GM12891 (cell line): ENCODE results near the gene STRIP2.

Experiments used
- DNase-seq: peaks from one replicate; pipeline ENCODE4 v3.0.0; 2011; ENCODE audit warnings: low spot score; ENCODE audit not compliant: insufficient read length
- FAIRE-seq: peaks from 2 replicates; lab custom pipeline; 2011; peaks lifted over from hg19 to GRCh38; lab: Jason Lieb, UNC
- POLR2A ChIP-seq: IDR thresholded peaks from 2 replicates; pipeline ENCODE4 v1.6.1; 2011; ENCODE audit warnings: low read depth, low read length, control low read depth
- SPI1 ChIP-seq: IDR thresholded peaks from 2 replicates; pipeline ENCODE4 v1.6.1; 2011; ENCODE audit warnings: low read depth, low read length, control low read depth

STRIP2 gene

GRCh38 chr7:129536323-129536722 is 102.1 kb downstream of the STRIP2 start:
- TF ChIP-seq SPI1 (peak; percentile 71), POLR2A (no peak)
- DNase-seq, result no peak
- FAIRE-seq, result no peak
